ENCODE measurements around the gene TLR7.

Gene TLR7

GRCh38 chrX:12895866-12896265, 29.0 kb downstream of the TLR7 start:
- no peaks in the 10 kb centered on the region for H3K27me3 ChIP-seq (ENCODE audit: insufficient read depth, poor library complexity, severe bottlenecking)
- no peak for DNase-seq (ENCODE audit: low read depth in 1 of 2, low spot score in 1 of 2)
- TF ChIP-seq SPI1 (IDR thresholded peaks at IDR 0.05; ENCODE audit: borderline replicate concordance, low read depth): no peak
- TF ChIP-seq GABPA (IDR thresholded peaks at IDR 0.05; ENCODE audit: low read depth): no peak
- no peak for TF ChIP-seq CTCF (IDR thresholded peaks at IDR 0.05; ENCODE audit: insufficient read depth, low read length)
- no peak overlapping the region for H3K4me3 ChIP-seq (replicated peaks; ENCODE audit: insufficient read depth, low read length)
- H3K27ac ChIP-seq (replicated peaks): no peak overlapping the region

GRCh38 chrX:12896935-12897334, 30.1 kb downstream of the TLR7 start:
- no peaks in the 10 kb centered on the region for H3K27me3 ChIP-seq (ENCODE audit: insufficient read depth, poor library complexity, severe bottlenecking)
- TF ChIP-seq GABPA (IDR thresholded peaks at IDR 0.05; ENCODE audit: low read depth) (no peak), SPI1 (IDR thresholded peaks at IDR 0.05; ENCODE audit: borderline replicate concordance, low read depth) (peak; percentile 77), REST (IDR thresholded peaks at IDR 0.05; ENCODE audit: insufficient replicate concordance, low read depth) (no peak), POLR2AphosphoS5 (IDR thresholded peaks at IDR 0.05; ENCODE audit: low read depth) (no peak), CTCF (IDR thresholded peaks at IDR 0.05; ENCODE audit: insufficient read depth, low read length) (no peak)

GRCh38 chrX:12898073-12898472, 31.2 kb downstream of the TLR7 start:
- no peak overlapping the region for H3K4me3 ChIP-seq (replicated peaks; ENCODE audit: insufficient read depth, low read length)
- H3K27me3 ChIP-seq (ENCODE audit: insufficient read depth, poor library complexity, severe bottlenecking): no peaks in the 10 kb centered on the region
- DNase-seq (ENCODE audit: low read depth in 1 of 2, low spot score in 1 of 2): no peak
- TF ChIP-seq REST (IDR thresholded peaks at IDR 0.05; ENCODE audit: insufficient replicate concordance, low read depth) (no peak), CTCF (IDR thresholded peaks at IDR 0.05; ENCODE audit: insufficient read depth, low read length) (no peak), GABPA (IDR thresholded peaks at IDR 0.05; ENCODE audit: low read depth) (no peak), POLR2AphosphoS5 (IDR thresholded peaks at IDR 0.05; ENCODE audit: low read depth) (no peak), SPI1 (IDR thresholded peaks at IDR 0.05; ENCODE audit: borderline replicate concordance, low read depth) (no peak)
- no peak overlapping the region for H3K27ac ChIP-seq (replicated peaks)

More at GRCh38 chrX:12896935-12897334, 30.1 kb downstream of the TLR7 start:
- DNase-seq (ENCODE audit: low read depth in 1 of 2, low spot score in 1 of 2): peak in 1 of 2 experiments; percentile 55
- no peak overlapping the region for H3K4me3 ChIP-seq (replicated peaks; ENCODE audit: insufficient read depth, low read length)
- no peak overlapping the region; the same call in 1 of the 2 replicates for H3K27ac ChIP-seq (replicated peaks)

GRCh38 chrX:12899506-12899905, 32.6 kb downstream of the TLR7 start:
- H3K27me3 ChIP-seq (ENCODE audit: insufficient read depth, poor library complexity, severe bottlenecking): no peaks in the 10 kb centered on the region
- DNase-seq (ENCODE audit: low read depth in 1 of 2, low spot score in 1 of 2): no peak
- H3K27ac ChIP-seq (replicated peaks): no peak overlapping the region
- H3K4me3 ChIP-seq (replicated peaks; ENCODE audit: insufficient read depth, low read length): no peak overlapping the region
- TF ChIP-seq POLR2AphosphoS5 (IDR thresholded peaks at IDR 0.05; ENCODE audit: low read depth) (no peak), REST (IDR thresholded peaks at IDR 0.05; ENCODE audit: insufficient replicate concordance, low read depth) (no peak), CTCF (IDR thresholded peaks at IDR 0.05; ENCODE audit: insufficient read depth, low read length) (no peak), GABPA (IDR thresholded peaks at IDR 0.05; ENCODE audit: low read depth) (no peak)

Measured in HL-60 (cell line).